Hematopoietic multipotent progenitor cell treated with erythropoietin and hydrocortisone succinate and interleukin-3 and kit ligand, for 17 days (in vitro differentiated cells): ENCODE data around the gene GABRA5.

Experiments used
- DNase-seq: peaks from one replicate; pipeline ENCODE4 v3.0.0-alpha.2; 2015; ENCODE audit warnings: low spot score

GABRA5 gene

GRCh38 chr15:26928051-26928450 is 61.2 kb downstream of the GABRA5 start:
- DNase-seq = no peak

- DNase-seq = no peak
Measured at GRCh38 chr15:26929588-26929987, 62.7 kb downstream of the GABRA5 start.

GRCh38 chr15:26934848-26935247 is 68.0 kb downstream of the GABRA5 start:
- no peak for DNase-seq

GRCh38 chr15:26935322-26935721 is 68.5 kb downstream of the GABRA5 start:
- no peak for DNase-seq

GRCh38 chr15:26936502-26936901 is 69.6 kb downstream of the GABRA5 start:
- no peak for DNase-seq

- no peak for DNase-seq
Measured at GRCh38 chr15:26937134-26937533, 70.3 kb downstream of the GABRA5 start.

- DNase-seq = no peak
Measured at GRCh38 chr15:26939398-26939797, 72.5 kb downstream of the GABRA5 start.

GRCh38 chr15:26941489-26941888 is 74.6 kb downstream of the GABRA5 start:
- no peak for DNase-seq

- DNase-seq = no peak
Measured at GRCh38 chr15:26943866-26944265, 77.0 kb downstream of the GABRA5 start.

- DNase-seq = no peak
Measured at GRCh38 chr15:26945046-26945445, 78.2 kb downstream of the GABRA5 start.

- DNase-seq = no peak
Measured at GRCh38 chr15:26950001-26950400, 83.1 kb downstream of the GABRA5 start.

- no peak for DNase-seq
Measured at GRCh38 chr15:26954403-26954802, 87.5 kb downstream of the GABRA5 start.

GRCh38 chr15:26967719-26968269 is 100.9 kb downstream of the GABRA5 start:
- no peak for DNase-seq

GRCh38 chr15:26968806-26969205 is 101.9 kb downstream of the GABRA5 start:
- no peak for DNase-seq

- DNase-seq = no peak
Measured at GRCh38 chr15:26970712-26971210, 103.9 kb downstream of the GABRA5 start, which contains the start of gene GABRG3. Gene GABRG3, plus strand, starts transcription at chr15:26971181.

- no peak for DNase-seq
Measured at GRCh38 chr15:26971271-26972018, 104.6 kb downstream of the GABRA5 start.

GRCh38 chr15:26972636-26973035 is 105.8 kb downstream of the GABRA5 start:
- no peak for DNase-seq

- DNase-seq = no peak
Measured at GRCh38 chr15:26974120-26974780, 107.4 kb downstream of the GABRA5 start.

GRCh38 chr15:26981492-26981891 is 114.6 kb downstream of the GABRA5 start:
- no peak for DNase-seq

GRCh38 chr15:26983822-26984221 is 117.0 kb downstream of the GABRA5 start:
- no peak for DNase-seq

- no peak for DNase-seq
Measured at GRCh38 chr15:26985050-26985449, 118.2 kb downstream of the GABRA5 start.

GRCh38 chr15:26996250-26996649 is 129.4 kb downstream of the GABRA5 start:
- no peak for DNase-seq
